Body of pancreas (tissue), 4 donors: ENCODE results near the gene CCDC91. TPM values are rescaled to one million over a fixed set of nuclear protein-coding genes. Genes with fewer than 3 reads are reported as not detected.

ENCODE experiments used
- ATAC-seq: fragments of 150-250 bp; one replicate; pipeline ENCODE4 v1.9.1; 2016
- DNase-seq, 4 donors: peaks; one replicate each; pipeline ENCODE4 v3.0.0-alpha.2; 2019
- H3K27ac ChIP-seq, 4 donors: fragments of 200-600 bp; sonication (generic); 1 replicate in 3 of 4; 2 replicates in 1 of 4; pipeline versions ENCODE4 v1.5.1 to v1.6.1; 2016 to 2019; ENCODE audit warnings: mild to moderate bottlenecking in 1 of 4, mixed read lengths in 1 of 4, moderate library complexity in 1 of 4
- H3K27me3 ChIP-seq, 2 donors: fragments of 200-600 bp; sonication (generic); one replicate each; pipeline ENCODE4 v1.6.0; 2016; ENCODE audit warnings: mild to moderate bottlenecking in 1 of 2
- H3K36me3 ChIP-seq, 2 donors: fragments of 200-600 bp; sonication (generic); replicated peaks in 1 of 2; 2 replicates each; pipeline ENCODE4 v1.5.1; 2016; ENCODE audit warnings: low read depth in 2 of 2; ENCODE audit not compliant: insufficient read depth in 1 of 2
- H3K4me1 ChIP-seq: fragments of 200-600 bp; sonication (generic); one replicate; pipeline ENCODE4 v1.6.0; 2016
- H3K4me3 ChIP-seq, 2 donors: fragments of 200-600 bp; sonication (generic); 1 replicate in 1 of 2; 2 replicates in 1 of 2; pipeline ENCODE4 v1.5.1; 2016 to 2019
- H3K9me3 ChIP-seq, 3 donors: fragments of 200-600 bp; sonication (generic); 1 replicate in 2 of 3; 2 replicates in 1 of 3; pipeline ENCODE4 v1.5.1; 2016
- CTCF ChIP-seq, 7 experiments: fragments of 450-650 bp in 4 of 7; fragments of 200-600 bp in 3 of 7; sonication (generic) in 3 of 7; IDR thresholded peaks; one replicate each; pipeline ENCODE4 v1.5.1; 2016 to 2019; ENCODE audit warnings: antibody characterized with exemption in 7 of 7
- POLR2A ChIP-seq, 3 donors: fragments of 450-650 bp; IDR thresholded peaks; one replicate each; pipeline ENCODE4 v1.6.1; 2016; ENCODE audit warnings: antibody characterized with exemption in 3 of 3, mild to moderate bottlenecking in 2 of 3
- WGBS, 2 donors: methylation state at CpG; one replicate each; pipeline ENCODE4 v1.1.5; 2017; 5-methylcytosine and 5-hydroxymethylcytosine counted together
- intact Hi-C: fragments of 100-400 bp; cut with DNase I; formaldehyde crosslinking; loops from one replicate; pipeline ENCODE4 v1.15.1; 2023
- total RNA-seq, 2 donors: library from RNA; depleted of rRNA; stranded (reverse); fragments of >200 nt; gene quantifications; one replicate each; pipeline ENCODE4 v1.1.0, GENCODE V29; 2016

Gene CCDC91
- total RNA-seq, 2 donors from 2014 or later = 31.9 to 35.6 TPM

DNA sequence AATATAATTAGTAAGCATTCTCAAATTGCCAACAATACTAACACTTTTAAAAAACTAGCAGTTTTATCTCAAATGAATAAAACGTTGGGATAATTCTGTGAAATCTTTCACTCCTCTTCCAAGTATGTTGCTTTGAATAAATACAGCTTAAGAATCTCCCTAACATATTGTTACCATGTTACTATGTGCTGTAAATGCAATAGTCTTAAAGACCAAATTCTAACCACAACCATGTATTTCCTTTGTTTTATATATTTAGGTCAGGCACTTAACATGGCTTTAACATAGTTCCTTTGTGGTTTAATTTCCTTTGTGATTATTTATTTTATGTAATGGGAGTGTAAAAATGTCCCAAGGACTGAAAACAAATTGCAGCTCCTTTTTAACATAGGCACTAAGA is 33.9 kb upstream of the CCDC91 start:
- no peak for TF ChIP-seq POLR2A (IDR thresholded peaks at IDR 0.05)
- TF ChIP-seq CTCF (IDR thresholded peaks at IDR 0.05) = no peak
- ATAC-seq (no peak), DNase-seq (no peak)
- H3K4me3 ChIP-seq = no peak overlapping the region
- peaks cover 3% of the 10 kb centered on the region for H3K4me1 ChIP-seq
- H3K27me3 ChIP-seq = no peaks in the 10 kb centered on the region
- H3K9me3 ChIP-seq = no peaks in the 10 kb centered on the region
- H3K36me3 ChIP-seq = no peaks in the 10 kb centered on the region
- intact Hi-C loops = no loop called here
- WGBS, 2 donors = 61 to 62% methylated on average over 1 of the region's 1 CpG
- no peak overlapping the region for H3K27ac ChIP-seq

DNA sequence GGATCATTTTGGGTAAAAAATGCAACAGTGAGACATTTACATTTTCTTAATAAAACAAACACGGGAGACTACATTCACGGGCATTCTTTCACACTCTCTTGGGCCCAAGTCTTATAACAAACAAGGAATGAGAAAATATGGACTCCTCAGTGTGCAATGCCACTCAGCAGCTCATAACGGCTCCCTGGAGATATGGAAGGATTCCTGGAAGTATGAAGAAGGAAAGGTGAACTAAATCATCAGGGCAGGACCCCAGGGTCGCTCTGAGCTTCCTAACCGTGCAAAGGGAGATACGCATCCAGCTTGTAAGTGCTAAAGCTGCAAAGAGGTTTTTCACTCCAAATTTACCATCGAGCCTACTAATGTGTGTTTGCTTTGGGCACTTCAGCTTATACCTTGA is 33.5 kb upstream of the CCDC91 start:
- Histone ChIP-seq H3K36me3 (no peaks in the 10 kb centered on the region), H3K27me3 (no peaks in the 10 kb centered on the region), H3K4me3 (no peak overlapping the region), H3K27ac (no peak overlapping the region), H3K9me3 (no peaks in the 10 kb centered on the region), H3K4me1 (peaks cover 3% of the 10 kb centered on the region)
- no peak for TF ChIP-seq POLR2A (IDR thresholded peaks at IDR 0.05)
- no peak for TF ChIP-seq CTCF (IDR thresholded peaks at IDR 0.05)
- DNase-seq (no peak), ATAC-seq (no peak)
- intact Hi-C loops = no loop called here
- 78 to 85% methylated on average over 7 of the region's 7 CpGs for WGBS, 2 donors

DNA sequence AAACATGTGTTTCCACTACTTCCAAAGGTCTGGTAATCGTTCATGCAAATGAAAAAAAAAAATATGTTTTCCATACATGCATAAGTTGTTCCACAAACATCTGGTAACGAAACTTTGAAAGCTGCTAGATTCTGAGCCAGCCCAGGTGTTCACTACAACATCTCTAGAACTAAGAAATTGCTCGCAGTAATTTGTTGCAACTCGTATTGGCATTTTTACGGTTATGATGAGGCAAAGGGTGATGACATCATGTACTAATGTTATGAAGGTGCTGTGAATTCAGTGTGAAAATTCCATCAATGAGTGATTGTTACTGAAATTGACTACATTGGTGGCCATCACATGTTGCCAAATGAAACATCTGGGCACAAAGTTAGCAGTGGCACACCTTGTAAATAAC is 31.9 kb upstream of the CCDC91 start:
- Histone ChIP-seq H3K4me1 (peaks cover 3% of the 10 kb centered on the region), H3K4me3 (no peak overlapping the region), H3K36me3 (no peaks in the 10 kb centered on the region), H3K9me3 (no peaks in the 10 kb centered on the region), H3K27ac (no peak overlapping the region), H3K27me3 (no peaks in the 10 kb centered on the region)
- TF ChIP-seq POLR2A (IDR thresholded peaks at IDR 0.05) (no peak), CTCF (IDR thresholded peaks at IDR 0.05) (no peak)
- 89 to 93% methylated on average over 5 of the region's 5 CpGs for WGBS, 2 donors
- DNase-seq (no peak), ATAC-seq (no peak)
- intact Hi-C loops = no loop called here

GRCh38 chr12:28159688-28160087 is 30.6 kb upstream of the CCDC91 start:
- TF ChIP-seq POLR2A (IDR thresholded peaks at IDR 0.05) = no peak
- TF ChIP-seq CTCF (IDR thresholded peaks at IDR 0.05) = no peak
- ATAC-seq (no peak), DNase-seq (no peak)
- no peak overlapping the region for H3K4me3 ChIP-seq
- 28 to 33% methylated on average over 1 of the region's 1 CpG for WGBS, 2 donors
- no peaks in the 10 kb centered on the region for H3K36me3 ChIP-seq
- peaks cover 5% of the 10 kb centered on the region for H3K4me1 ChIP-seq
- intact Hi-C loops = no loop called here
- no peaks in the 10 kb centered on the region for H3K9me3 ChIP-seq
- H3K27ac ChIP-seq = no peak overlapping the region
- H3K27me3 ChIP-seq = no peaks in the 10 kb centered on the region

DNA sequence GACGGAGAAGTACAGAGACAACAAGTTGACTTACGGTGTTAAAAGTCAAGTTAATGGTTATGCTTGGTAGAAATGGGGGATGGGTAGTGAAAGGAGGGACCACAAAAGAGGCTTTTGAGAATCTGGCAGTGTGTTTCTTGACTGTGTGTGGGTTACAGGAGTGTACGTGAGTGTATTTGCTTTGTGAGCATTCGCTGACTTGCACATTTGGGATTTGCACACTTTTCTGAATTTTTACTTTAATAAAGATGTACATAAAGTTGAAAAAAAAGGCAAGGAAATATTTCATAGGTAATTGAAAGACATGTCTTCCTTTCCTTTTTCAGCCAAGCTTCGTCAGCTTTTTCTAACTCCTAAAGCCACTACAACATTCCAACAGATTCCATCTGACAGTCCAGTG is 28.6 kb upstream of the CCDC91 start:
- TF ChIP-seq POLR2A (IDR thresholded peaks at IDR 0.05) = no peak
- no peak for TF ChIP-seq CTCF (IDR thresholded peaks at IDR 0.05)
- no peaks in the 10 kb centered on the region for H3K27me3 ChIP-seq
- no peak overlapping the region for H3K4me3 ChIP-seq
- DNase-seq (no peak), ATAC-seq (no peak)
- peaks cover 7% of the 10 kb centered on the region for H3K4me1 ChIP-seq
- intact Hi-C loops = no loop called here
- WGBS, 2 donors = 93 to 94% methylated on average over 5 of the region's 5 CpGs
- H3K9me3 ChIP-seq = no peaks in the 10 kb centered on the region
- H3K27ac ChIP-seq = no peak overlapping the region
- H3K36me3 ChIP-seq = no peaks in the 10 kb centered on the region
